Muscle layer of duodenum (tissue), 2 donors: ENCODE measurements around the gene GPC1.
"Not testable (repeated sequence)": the region's sequence is repeated elsewhere in the genome, so short reads cannot be mapped to it uniquely, and the experiment has no call there.

ENCODE experiments used
- H3K27ac ChIP-seq: one replicate; pipeline ENCODE4 v1.7.0; 2013; ENCODE audit warnings: mild to moderate bottlenecking, low read length
- H3K27me3 ChIP-seq: one replicate; pipeline ENCODE4 v1.7.0; 2013; ENCODE audit warnings: low read depth, mild to moderate bottlenecking, control low read depth, low read length
- H3K36me3 ChIP-seq, 2 donors: one replicate each; pipeline ENCODE4 v1.7.0; 2013; ENCODE audit warnings: low read length in 2 of 2, control low read depth in 1 of 2, mild to moderate bottlenecking in 1 of 2; ENCODE audit not compliant: insufficient read depth in 2 of 2, control insufficient read depth in 1 of 2
- H3K4me1 ChIP-seq, 2 donors: one replicate each; pipeline ENCODE4 v1.7.0; 2013; ENCODE audit warnings: low read length in 2 of 2, mild to moderate bottlenecking in 2 of 2, control low read depth in 1 of 2, moderate library complexity in 1 of 2; ENCODE audit not compliant: insufficient read depth in 2 of 2, control insufficient read depth in 1 of 2
- H3K4me3 ChIP-seq, 2 donors: one replicate each; pipeline ENCODE4 v1.7.0; 2013; ENCODE audit warnings: low read length in 2 of 2, low read depth in 1 of 2, mild to moderate bottlenecking in 1 of 2
- H3K9me3 ChIP-seq, 2 donors: one replicate each; pipeline ENCODE4 v1.7.0; 2013; ENCODE audit warnings: low read length in 2 of 2, control low read depth in 1 of 2, mild to moderate bottlenecking in 1 of 2; ENCODE audit not compliant: control insufficient read depth in 1 of 2
- donor health status: healthy.

GPC1 gene

GRCh38 chr2:240435457-240435947 lies at the start of gene GPC1:
Gene GPC1 (plus strand): TSS chr2:240435663. CDS start chr2:240435919, 256 bp downstream.
- H3K27ac ChIP-seq = no peak within 1 kb of the TSS
- H3K27me3 ChIP-seq = peaks cover 14% of the 10 kb centered on the region
- H3K4me1 ChIP-seq = peaks cover 0 to 30% of the 10 kb centered on the region in 2 donors

GRCh38 chr2:240386326-240386725 lies 49.1 kb upstream of the GPC1 start:
- Histone ChIP-seq H3K27me3 (no peaks in the 10 kb centered on the region), H3K36me3 (no peaks in the 10 kb centered on the region), H3K4me3 (no peak overlapping the region), H3K9me3 (no peaks in the 10 kb centered on the region), H3K27ac (no peak overlapping the region), H3K4me1 (no peaks in the 10 kb centered on the region)

More at GRCh38 chr2:240435457-240435947, at the start of gene GPC1:
- H3K9me3 ChIP-seq = no peaks in the 10 kb centered on the region
- H3K4me3 ChIP-seq = peak within 1 kb of the TSS; percentile 44 to 70
- no peaks in the 10 kb centered on the region for H3K36me3 ChIP-seq

- not testable (repeated sequence) for H3K36me3 ChIP-seq, H3K9me3 ChIP-seq, H3K4me1 ChIP-seq, H3K27ac ChIP-seq, H3K27me3 ChIP-seq, H3K4me3 ChIP-seq
Measured at GRCh38 chr2:240386743-240387142, 48.7 kb upstream of the GPC1 start.

- H3K4me3 ChIP-seq = no peak overlapping the region
- no peaks in the 10 kb centered on the region for H3K36me3 ChIP-seq
- H3K27me3 ChIP-seq = no peaks in the 10 kb centered on the region
- no peak overlapping the region for H3K27ac ChIP-seq
- H3K9me3 ChIP-seq = no peaks in the 10 kb centered on the region
- no peaks in the 10 kb centered on the region for H3K4me1 ChIP-seq
Measured at GRCh38 chr2:240387325-240387668, 48.2 kb upstream of the GPC1 start.

- Histone ChIP-seq H3K36me3 (no peaks in the 10 kb centered on the region), H3K9me3 (no peaks in the 10 kb centered on the region), H3K4me3 (no peak overlapping the region), H3K27ac (no peak overlapping the region), H3K4me1 (no peaks in the 10 kb centered on the region), H3K27me3 (no peaks in the 10 kb centered on the region)
Measured at GRCh38 chr2:240387669-240388358, 47.6 kb upstream of the GPC1 start.

- Histone ChIP-seq H3K4me3 (no peak overlapping the region), H3K4me1 (no peaks in the 10 kb centered on the region), H3K27me3 (no peaks in the 10 kb centered on the region), H3K27ac (no peak overlapping the region), H3K36me3 (no peaks in the 10 kb centered on the region), H3K9me3 (no peaks in the 10 kb centered on the region)
Measured at GRCh38 chr2:240388471-240389301, 46.8 kb upstream of the GPC1 start.

- Histone ChIP-seq H3K27ac (no peak overlapping the region), H3K4me3 (no peak overlapping the region), H3K4me1 (no peaks in the 10 kb centered on the region), H3K9me3 (no peaks in the 10 kb centered on the region), H3K36me3 (no peaks in the 10 kb centered on the region), H3K27me3 (no peaks in the 10 kb centered on the region)
Measured at GRCh38 chr2:240389302-240389805, 46.1 kb upstream of the GPC1 start.

GRCh38 chr2:240390091-240391073 lies 45.1 kb upstream of the GPC1 start:
- Histone ChIP-seq H3K27me3 (no peaks in the 10 kb centered on the region), H3K9me3 (no peaks in the 10 kb centered on the region), H3K27ac (no peak overlapping the region), H3K4me1 (no peaks in the 10 kb centered on the region), H3K36me3 (no peaks in the 10 kb centered on the region), H3K4me3 (no peak overlapping the region)

- H3K36me3 ChIP-seq = no peaks in the 10 kb centered on the region
- no peaks in the 10 kb centered on the region for H3K27me3 ChIP-seq
- H3K4me3 ChIP-seq = no peak overlapping the region
- no peaks in the 10 kb centered on the region for H3K9me3 ChIP-seq
- H3K4me1 ChIP-seq = no peaks in the 10 kb centered on the region
- no peak overlapping the region for H3K27ac ChIP-seq
Measured at GRCh38 chr2:240391111-240392051, 44.1 kb upstream of the GPC1 start.
